Fibroblast of skin of right biceps (primary cell): ENCODE results near the gene IER3.
"Not testable (repeated sequence)": the region's sequence is repeated elsewhere in the genome, so short reads cannot be mapped to it uniquely, and the experiment has no call there.

Experiments
- DNase-seq: peaks from one replicate; pipeline ENCODE4 v3.0.0-alpha.2; 2013

The IER3 gene

DNA sequence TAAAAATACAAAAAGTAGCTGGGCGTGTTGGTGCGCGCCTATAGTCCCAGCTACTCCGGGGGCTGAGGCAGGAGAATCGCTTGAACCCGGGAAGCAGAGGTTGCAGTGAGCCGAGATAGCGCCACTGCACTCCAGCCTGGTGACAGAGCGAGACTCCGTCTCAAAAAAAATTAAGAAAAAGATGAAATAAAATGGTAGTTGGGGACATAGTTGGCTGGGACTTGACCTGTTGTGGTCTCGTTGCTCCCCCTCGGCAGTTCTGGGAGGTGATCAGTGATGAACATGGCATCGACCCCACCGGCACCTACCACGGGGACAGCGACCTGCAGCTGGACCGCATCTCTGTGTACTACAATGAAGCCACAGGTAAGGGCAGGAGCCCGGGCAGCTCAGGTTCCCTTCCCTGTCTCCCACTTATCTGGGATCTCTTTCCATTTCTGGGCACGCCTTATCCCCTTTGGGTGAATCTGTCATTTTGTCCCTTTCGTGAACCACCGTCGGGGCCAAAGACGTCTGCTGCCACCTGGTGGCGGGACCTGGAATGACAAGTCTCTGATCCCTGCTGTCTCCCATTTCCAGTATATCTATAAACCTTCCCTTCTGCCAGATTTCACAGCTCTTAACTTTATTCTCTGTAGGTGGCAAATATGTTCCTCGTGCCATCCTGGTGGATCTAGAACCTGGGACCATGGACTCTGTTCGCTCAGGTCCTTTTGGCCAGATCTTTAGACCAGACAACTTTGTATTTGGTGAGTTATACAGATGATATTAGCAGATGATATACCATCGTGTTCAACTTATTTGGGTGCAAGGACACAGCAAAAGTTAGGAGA, 21.9 kb downstream of the IER3 start:
- DNase-seq = peak; percentile 77

DNA sequence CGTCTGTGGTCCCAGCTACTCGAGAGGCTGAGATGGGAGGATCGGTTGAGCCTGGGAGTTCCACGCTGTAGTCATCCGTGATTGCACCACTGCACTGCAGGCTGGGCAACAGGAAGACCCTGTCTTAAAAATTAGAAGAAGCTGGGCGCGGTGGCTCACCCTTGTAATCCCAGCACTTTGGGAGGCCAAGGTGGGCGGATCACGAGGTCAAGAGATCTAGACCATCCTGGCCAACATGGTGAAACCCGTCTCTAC, 22.4 kb downstream of the IER3 start:
- DNase-seq = not testable (repeated sequence)

DNA sequence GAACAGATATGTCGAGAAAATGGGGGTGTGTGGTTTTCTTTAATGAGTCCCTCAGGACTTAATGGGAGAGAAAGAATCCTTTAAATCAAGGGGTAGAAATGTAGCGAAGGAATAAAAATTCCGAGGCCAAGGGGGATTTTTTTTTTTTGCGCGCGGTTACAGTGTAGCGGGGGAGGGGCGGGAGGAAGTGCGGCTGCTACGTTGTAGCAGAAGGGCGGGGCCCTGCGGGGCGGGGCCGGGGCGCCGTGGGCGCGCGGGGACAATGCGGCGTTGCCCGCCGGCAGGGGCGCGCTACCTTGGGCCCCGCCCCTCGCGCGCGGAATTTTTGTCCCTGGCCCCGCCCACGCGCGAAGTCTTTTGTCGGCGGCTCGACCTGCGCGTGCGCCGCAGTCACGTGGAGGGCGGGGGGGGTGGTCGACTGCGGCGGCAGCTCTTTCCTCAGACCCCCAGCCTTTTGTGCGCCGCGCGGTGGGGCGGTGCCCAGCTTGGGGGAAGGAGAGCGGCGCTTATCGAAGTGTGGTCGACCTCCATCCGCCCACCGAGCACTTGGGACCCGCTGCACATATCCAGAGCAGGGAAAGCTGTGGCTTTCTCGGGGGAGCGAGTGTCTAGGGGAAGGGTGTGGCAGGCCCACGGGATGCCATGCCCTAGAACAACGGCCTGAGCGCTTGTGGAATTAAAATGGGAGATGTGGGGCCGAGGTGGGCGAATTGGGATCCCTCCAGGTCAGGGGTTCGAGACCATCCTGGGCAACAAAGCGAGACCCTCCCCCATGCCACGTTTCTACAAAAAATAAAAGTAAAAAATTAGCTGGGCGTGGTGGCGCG, 22.9 kb downstream of the IER3 start:
- DNase-seq = peak; percentile 93

DNA sequence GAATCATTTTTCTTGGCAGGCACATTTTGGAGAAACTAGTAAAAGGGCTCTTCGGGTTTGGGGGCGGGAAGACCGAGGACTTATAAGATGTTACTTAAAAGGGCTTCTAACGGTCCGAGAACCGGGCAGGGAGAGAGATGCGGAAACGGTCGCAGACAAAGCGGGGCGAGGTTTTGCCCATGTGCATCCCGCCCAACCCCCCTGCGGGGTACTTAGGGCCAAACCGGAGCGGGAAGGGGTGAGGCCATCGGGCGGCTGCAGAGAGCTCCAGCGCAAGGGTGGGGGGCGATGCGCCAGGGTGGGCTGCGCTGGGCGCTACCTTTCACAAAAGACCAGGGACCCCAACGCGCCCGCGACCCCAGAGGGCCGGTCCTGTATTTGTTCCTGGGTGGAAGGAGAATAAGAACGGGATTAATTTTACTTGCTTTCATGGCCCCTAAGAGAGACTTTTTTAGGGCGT, 23.6 kb downstream of the IER3 start:
- peak; percentile 69 for DNase-seq

DNA sequence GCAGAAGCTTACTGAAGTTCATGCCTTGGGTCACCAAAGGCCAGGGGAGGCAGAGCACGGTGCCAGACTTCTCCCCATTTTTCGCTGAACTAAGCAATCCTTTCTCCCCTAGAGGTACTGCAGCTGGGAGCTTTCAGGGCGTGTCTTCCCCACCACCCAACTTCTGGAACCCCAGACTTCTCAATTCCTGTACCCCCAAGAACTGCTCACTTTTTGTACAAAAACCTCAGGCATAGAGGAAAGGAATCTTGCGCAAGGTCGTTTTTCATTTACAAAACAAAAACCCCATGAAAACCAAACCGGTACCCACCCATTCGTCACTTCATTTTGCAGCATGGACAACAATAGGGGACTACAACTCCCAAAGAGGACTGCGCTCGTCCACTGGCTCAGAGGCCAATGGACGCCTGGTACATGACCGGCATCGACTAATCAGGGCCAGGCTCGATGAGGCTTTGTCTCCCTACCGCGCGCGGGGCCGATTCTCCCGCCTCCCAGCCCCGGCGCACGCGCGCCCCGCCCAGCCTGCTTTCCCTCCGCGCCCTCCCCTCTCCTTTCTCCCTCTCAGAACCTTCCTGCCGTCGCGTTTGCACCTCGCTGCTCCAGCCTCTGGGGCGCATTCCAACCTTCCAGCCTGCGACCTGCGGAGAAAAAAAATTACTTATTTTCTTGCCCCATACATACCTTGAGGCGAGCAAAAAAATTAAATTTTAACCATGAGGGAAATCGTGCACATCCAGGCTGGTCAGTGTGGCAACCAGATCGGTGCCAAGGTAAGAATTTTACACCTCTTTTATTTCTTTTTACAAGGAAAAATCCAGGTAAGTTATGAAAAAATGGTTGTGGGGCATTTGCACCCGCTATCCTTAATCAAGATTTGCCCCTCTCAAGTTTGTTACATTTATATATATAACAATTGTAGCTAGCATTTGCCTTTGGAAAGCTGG, 24.3 kb downstream of the IER3 start, which contains the start of gene TUBB:
Gene TUBB (plus strand): TSS at position 562 of the 947 bp plus-strand sequence. CDS start 155 bp downstream, at position 717.
- DNase-seq = peak; percentile 99

DNA sequence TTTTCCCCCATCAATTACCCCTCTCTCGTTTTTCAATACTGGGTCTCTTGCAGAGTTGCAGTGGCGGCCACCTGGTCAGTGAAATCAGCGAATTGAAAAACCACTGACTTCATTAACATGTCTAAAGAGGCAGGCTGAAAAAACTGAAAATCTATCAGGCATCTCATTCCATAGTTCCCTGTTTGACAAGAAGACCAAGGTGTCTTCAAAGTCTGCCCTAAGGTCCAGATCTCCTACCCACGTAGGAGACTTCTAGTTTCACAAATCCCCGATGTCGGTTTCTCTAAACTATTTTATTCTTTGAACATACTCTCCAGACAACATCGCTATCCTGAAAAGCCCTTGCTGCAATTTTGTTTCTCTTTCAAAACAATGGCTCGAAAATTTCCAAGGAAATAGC, 25.0 kb downstream of the IER3 start:
- no peak for DNase-seq

DNA sequence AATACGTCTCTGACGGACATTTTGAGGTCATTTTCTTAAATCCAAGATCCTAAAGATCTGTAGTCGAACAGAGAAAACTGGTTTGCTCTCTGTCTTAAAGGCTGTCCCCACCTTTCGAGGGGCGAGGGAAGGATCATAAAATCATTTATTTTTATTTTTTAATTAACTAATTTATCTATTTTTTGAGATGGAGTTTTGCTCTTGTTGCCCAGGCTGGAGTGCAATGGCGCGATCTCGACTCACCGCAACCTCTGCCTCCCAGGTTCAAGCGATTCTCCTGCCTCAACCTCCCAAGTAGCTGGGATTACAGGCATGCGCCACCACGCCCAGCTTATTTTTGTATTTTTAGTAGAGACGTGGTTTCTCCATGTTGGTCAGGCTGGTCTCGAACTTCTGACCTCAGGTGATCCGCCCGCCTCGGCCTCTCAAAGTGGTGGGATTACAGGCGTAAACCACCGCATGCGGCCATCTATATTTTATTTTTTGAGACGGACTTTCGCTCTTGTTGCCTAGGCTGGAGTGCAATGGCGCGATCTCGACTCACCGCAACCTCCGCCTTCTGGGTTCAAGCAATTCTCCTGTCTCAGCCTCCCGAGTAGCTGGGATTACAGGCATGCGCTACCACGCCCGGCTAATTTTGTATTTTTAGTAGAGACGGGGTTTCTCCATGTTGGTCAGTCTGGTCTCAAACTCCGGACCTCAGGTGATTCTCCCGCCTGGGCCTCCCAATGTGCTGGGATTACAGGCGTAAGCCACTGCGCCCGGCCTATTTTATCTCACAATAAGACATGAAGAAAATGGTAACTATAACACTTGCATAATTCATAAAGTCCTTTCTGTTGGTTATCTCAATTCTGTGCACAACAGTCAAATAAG, 26.3 kb downstream of the IER3 start:
- not testable (repeated sequence) for DNase-seq

DNA sequence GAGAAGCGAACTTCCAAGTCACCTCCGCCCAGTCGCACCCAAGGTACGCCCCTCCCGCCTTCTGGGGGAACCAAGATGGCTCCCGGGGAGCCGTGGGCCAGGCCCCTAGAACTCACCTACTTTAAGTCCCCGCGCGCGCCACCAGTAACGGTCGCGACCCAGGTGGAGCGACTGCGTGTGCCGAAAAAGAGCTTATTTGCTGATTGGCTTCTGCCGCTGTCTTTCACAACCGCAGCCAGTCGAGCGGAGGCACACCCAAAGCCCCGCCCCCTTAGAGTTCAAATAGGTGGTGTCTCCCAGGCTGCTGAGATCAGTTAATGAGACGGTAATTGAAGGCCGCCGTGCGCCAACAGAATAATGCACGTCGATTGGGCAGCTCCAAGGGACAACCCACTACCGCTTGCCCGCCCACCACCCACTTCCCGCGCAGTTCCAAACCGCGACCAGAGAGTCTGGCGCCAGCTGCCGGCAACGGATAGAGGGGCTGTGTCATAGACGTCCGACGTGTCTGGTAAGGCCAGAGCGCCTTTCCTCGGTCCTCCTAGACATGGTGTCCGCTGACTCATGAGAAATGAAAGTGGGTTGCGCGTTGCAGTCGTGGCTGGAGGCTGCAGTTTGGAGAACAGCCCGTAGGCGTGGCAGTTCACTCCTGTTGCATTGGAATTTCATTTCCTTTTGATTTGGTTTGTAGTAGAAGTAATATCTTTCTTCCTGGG, 27.1 kb downstream of the IER3 start, which contains the start of gene MDC1:
Gene MDC1 (minus strand): TSS at position 153 of the 716 bp plus-strand sequence. CDS start 2,106 bp downstream, outside the sequence.
- peak; percentile 100 for DNase-seq

DNA sequence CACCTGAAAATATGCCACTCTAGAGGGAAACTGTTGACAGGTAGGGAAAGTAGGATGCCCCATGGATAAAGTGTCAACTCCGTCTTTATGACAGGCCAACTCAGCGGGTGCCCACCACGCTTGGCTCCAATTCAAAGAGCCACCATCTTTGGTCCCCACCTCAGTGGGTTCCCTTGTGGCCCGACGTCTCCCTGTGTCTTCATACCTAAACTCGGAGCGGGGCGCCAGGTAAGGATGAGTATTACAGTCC, 27.5 kb downstream of the IER3 start:
- no peak for DNase-seq

DNA sequence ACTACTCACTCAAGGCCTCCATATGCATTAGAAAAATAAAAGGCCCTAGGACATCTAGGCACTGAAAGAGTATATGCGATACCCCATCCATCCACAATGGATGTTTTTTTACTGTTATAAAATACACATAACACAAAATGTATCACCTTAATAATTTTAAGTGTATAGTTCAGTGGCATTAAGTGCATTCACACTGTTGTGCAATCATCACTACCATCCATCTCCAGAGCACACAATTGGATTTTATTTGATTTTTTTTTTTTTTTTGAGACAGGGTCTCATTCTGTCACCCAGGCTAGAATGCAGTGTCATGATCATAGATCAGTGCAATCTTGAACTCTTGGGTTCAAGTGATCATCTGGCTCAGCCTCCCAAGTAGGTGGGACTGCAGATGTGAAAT, 30.1 kb downstream of the IER3 start:
- no peak for DNase-seq

DNA sequence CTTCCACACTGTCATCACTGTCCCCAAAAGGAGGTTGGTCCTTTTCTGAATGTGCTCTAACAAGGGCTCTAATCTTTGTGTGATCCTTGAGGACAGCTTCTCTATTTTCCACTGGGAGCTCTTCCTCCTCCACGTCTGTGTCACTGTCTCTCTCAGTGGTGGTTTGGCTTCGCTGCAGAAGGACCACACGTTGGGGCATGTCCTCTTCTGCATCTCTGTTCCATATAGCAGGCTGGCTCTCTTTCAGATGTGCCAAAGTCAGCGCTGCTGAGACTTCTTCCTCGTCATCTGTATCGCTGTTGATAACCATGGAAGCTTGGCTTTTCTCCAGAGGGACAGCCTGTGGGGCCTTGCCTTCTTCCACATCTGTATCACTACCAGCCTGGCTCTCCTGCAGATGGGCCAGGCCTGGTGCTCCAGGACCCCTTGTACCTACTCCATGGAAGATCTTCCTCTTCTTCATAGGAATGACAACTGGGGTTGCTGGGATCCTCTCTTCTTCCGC, 31.9 kb downstream of the IER3 start:
- no peak for DNase-seq

DNA sequence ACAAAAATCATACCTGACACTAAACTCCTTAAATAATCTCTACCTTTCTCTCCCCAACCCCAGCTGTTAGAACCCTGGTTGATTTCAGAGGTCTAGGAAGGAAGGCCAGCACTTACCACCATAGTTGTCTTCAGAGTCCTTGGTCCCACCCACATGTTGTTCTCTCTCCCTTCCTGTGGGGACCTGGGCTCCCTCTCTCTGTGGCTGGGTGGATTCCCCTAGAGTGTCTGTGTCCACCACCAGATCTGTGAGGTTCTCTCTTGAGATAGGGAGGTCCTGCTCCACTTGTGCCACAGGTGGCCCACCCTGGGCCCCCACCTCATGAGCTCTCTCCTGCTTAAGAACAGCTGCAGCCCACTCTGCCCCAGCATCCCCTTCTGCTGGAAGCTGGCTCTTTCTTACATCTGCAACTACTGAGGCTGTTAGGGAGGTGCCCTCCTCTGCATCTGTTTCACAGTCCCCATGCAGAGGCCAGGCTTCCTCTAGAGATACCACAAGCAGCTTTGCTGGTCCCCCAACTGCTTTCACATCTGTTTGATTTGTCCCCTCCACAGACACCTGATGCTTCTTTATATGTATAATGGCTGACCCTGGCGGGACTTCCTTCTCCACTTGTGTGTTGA, 32.5 kb downstream of the IER3 start:
- no peak for DNase-seq

DNA sequence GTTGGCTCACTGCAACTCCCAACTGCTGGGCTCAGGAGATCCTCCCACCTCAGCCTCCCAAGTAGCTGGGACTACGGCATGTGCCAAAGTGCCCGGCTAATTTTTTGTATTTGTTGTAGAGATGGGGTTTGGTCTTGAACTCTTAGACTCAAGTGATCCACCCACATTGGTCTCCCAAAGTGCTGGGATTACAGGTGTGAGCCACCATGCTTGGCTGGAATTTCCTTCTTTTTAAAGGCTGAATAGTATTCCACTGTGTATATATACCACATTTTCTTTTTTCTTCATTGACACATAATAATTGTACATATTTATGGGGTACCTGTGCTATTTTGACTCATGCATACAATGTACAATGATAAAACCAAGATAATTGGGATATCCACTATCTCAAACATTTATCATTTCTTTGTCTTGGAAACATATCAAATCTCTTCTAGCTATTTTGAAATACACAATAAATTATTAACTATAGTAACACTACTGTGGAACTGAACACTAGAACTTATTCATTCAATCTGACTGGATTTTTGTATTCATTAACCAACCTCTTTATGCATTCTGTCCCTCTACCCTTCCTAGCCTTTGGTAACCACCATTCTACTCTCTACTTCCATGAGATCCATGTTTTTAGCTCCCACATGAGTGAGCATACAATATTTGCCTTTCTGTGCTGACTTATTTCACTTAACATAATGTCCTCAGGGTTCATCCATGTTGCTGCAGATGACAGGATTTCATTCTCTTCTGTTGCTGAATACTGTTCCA, 35.1 kb downstream of the IER3 start:
- DNase-seq = no peak

DNA sequence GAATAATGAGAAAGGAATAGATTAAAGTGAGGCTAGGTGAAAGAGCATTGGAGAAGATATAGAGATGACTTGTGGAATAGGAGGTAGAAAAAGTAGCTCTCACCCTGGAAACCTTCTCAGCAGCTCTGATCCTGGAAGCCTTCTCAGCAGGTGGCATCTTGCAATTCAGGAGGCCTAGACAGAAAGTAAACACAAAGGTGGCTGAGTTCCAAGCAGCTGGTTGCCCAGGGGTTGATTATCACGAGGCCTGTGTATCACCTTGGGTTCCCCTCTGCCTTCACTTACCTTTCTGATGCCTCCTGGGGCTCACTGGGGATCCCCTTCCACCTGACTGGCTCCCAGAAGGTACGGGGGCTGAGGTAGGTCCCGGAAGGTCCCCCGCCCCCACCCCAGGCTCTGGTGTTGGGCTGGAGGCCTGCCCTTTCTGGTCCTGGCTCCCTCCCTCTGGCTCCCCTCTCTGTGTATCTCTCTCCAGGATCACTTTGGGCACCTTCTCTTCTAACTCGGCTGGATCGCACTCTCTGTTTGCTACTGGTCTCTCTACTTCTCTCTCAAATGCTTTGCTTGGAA, 37.0 kb downstream of the IER3 start:
- no peak for DNase-seq

DNA sequence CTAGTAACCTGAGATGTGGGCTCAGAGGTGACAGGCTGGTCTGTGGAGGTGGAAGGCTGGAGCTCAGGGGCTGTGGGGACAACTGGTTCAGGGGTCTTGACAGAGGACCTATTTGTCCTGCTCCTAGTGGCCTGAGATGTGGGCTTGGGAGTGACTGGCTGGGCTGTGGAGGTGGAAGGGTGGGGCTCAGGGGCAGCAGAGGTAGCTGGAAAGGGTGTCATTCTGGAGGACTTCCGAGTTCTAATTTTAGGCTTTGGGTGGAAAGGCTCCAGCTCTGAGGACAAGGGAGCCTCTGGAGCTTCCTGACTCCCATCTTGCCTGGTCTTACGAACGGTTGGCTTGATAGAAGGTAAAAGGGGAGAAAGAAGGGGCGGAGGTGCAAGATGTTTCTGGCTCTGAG, 38.7 kb downstream of the IER3 start:
- DNase-seq = no peak

DNA sequence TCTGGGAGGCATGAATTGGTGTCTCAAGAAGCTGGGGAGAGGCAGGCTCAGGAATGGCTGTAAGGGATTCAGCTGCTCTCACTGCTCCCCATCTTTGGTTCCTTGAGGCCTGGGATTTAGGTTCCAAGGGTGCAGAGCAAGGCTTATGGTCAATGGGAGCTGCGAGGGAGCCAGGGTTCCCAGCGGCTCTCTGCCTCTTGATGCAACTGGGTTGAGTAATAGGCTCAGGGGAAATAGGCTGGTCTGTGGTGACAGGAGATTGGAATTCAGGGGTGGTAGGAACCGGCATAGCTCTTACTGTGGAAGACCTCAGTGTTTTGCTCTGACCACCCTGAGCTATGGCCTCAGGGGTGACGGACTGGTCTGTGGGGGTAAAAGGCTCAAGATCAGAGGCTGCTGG, 40.5 kb downstream of the IER3 start:
- DNase-seq = no peak

DNA sequence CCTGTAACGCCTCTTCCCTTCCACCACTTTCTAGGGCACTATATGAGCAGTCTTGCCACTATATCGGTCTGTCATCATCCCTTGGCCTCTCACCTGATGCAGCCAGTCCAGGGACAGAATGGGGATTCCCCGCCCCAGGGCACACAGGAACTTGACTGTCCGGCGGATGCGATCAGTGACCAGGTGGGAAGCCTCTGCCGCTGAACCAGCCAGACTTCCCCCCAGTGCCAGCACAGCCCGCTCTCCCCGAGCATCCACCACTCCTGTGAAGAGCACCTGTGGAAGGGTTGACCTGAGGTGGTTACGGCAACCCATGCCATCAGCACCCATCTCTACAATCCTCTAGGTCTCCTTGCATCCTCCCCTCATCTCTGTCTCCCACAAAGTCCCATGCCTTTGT, 41.3 kb downstream of the IER3 start:
- no peak for DNase-seq

DNA sequence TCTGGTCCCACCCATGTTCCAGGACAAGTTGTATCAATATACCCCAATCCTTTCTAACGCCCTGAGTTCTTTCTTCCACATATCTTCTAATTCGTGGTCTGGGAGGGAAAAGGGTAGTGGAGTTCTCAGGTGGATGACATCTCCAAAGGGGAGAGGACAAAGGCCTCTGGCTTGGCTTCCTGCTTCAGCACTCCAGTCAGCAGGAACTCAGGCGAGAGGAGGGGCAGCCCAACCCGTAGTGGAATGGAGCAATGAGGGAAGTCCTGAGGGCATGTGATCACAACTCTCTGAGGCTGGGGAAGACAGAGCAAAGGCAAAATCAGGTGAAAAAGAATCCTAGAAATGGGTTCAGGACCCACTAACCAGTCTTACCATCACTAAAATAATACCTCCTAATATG, 44.0 kb downstream of the IER3 start:
- no peak for DNase-seq

DNA sequence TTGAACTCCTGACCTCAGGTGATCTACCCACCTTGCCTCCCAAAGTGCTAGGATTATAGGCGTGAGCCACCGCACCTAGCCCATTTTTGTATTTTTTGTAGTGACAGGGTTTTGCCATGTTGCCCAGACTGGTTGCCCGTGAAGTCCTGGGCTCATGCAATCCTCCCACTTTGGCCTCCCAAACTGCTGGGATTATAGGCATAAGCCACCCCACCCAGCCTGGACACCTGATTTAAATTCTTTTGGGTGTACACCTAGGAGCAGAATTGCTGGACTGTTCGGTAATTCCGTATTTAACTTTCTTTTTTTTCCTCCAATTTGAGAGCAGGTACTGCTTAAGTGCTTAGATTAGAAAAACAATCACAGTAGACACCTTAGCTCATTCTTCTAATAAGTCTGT, 47.9 kb downstream of the IER3 start:
- DNase-seq = no peak
